ENCODE data around the gene L3MBTL2.
A peak's percentile ranks its signal among the peaks of the same experiment; 100 is the strongest.

The L3MBTL2 gene

GRCh38 chr22:41191467-41191866, 13.6 kb upstream of the L3MBTL2 start:
- Histone ChIP-seq H3K36me3 (ENCODE audit: insufficient read depth, low read length) (no peaks in the 10 kb centered on the region), H2AFZ (ENCODE audit: low read depth, low read length) (no peak overlapping the region), H3K4me3 (ENCODE audit: low read length) (no peak overlapping the region), H3K4me1 (ENCODE audit: insufficient read depth, low read length) (no peaks in the 10 kb centered on the region), H3K9me3 (ENCODE audit: low read length) (no peaks in the 10 kb centered on the region), H3K27me3 (ENCODE audit: insufficient read depth, low read length) (no peaks in the 10 kb centered on the region)

GRCh38 chr22:41193829-41194228, 11.3 kb upstream of the L3MBTL2 start:
- no peaks in the 10 kb centered on the region for H3K27me3 ChIP-seq (ENCODE audit: insufficient read depth, low read length)
- no peaks in the 10 kb centered on the region for H3K9me3 ChIP-seq (ENCODE audit: low read length)
- H2AFZ ChIP-seq (ENCODE audit: low read depth, low read length), result no peak overlapping the region
- no peak overlapping the region for H3K4me3 ChIP-seq (ENCODE audit: low read length)
- no peaks in the 10 kb centered on the region for H3K36me3 ChIP-seq (ENCODE audit: insufficient read depth, low read length)
- H3K4me1 ChIP-seq (ENCODE audit: insufficient read depth, low read length), result peaks cover 11% of the 10 kb centered on the region

- Histone ChIP-seq H3K27me3 (ENCODE audit: insufficient read depth, low read length) (no peaks in the 10 kb centered on the region), H2AFZ (ENCODE audit: low read depth, low read length) (peak overlapping the region; percentile 98), H3K4me1 (ENCODE audit: insufficient read depth, low read length) (peaks cover 11% of the 10 kb centered on the region), H3K36me3 (ENCODE audit: insufficient read depth, low read length) (no peaks in the 10 kb centered on the region), H3K4me3 (ENCODE audit: low read length) (peak overlapping the region; percentile 67), H3K9me3 (ENCODE audit: low read length) (no peaks in the 10 kb centered on the region)
Observed at GRCh38 chr22:41197038-41197972, 7.8 kb upstream of the L3MBTL2 start.

- no peaks in the 10 kb centered on the region for H3K9me3 ChIP-seq (ENCODE audit: low read length)
- H3K4me1 ChIP-seq (ENCODE audit: insufficient read depth, low read length), result peaks cover 11% of the 10 kb centered on the region
- H3K4me3 ChIP-seq (ENCODE audit: low read length), result peak overlapping the region; percentile 67
- H2AFZ ChIP-seq (ENCODE audit: low read depth, low read length), result peak overlapping the region; percentile 98
- no peaks in the 10 kb centered on the region for H3K36me3 ChIP-seq (ENCODE audit: insufficient read depth, low read length)
- H3K27me3 ChIP-seq (ENCODE audit: insufficient read depth, low read length), result no peaks in the 10 kb centered on the region
Observed at GRCh38 chr22:41198027-41198580, 7.0 kb upstream of the L3MBTL2 start.

GRCh38 chr22:41201141-41201540, 4.0 kb upstream of the L3MBTL2 start:
- H3K27me3 ChIP-seq (ENCODE audit: insufficient read depth, low read length), result no peaks in the 10 kb centered on the region
- H2AFZ ChIP-seq (ENCODE audit: low read depth, low read length), result no peak overlapping the region
- H3K4me3 ChIP-seq (ENCODE audit: low read length), result no peak overlapping the region
- H3K4me1 ChIP-seq (ENCODE audit: insufficient read depth, low read length), result peaks cover 19% of the 10 kb centered on the region
- H3K9me3 ChIP-seq (ENCODE audit: low read length), result no peaks in the 10 kb centered on the region
- H3K36me3 ChIP-seq (ENCODE audit: insufficient read depth, low read length), result no peaks in the 10 kb centered on the region

- Histone ChIP-seq H3K27me3 (ENCODE audit: insufficient read depth, low read length) (no peaks in the 10 kb centered on the region), H2AFZ (ENCODE audit: low read depth, low read length) (no peak overlapping the region), H3K4me3 (ENCODE audit: low read length) (no peak overlapping the region), H3K36me3 (ENCODE audit: insufficient read depth, low read length) (no peaks in the 10 kb centered on the region), H3K9me3 (ENCODE audit: low read length) (no peaks in the 10 kb centered on the region), H3K4me1 (ENCODE audit: insufficient read depth, low read length) (peaks cover 12% of the 10 kb centered on the region)
Observed at GRCh38 chr22:41203118-41203517, 2.0 kb upstream of the L3MBTL2 start.

- Histone ChIP-seq H3K36me3 (ENCODE audit: insufficient read depth, low read length) (peaks cover 2% of the 10 kb centered on the region), H3K27me3 (ENCODE audit: insufficient read depth, low read length) (no peaks in the 10 kb centered on the region), H3K9me3 (ENCODE audit: low read length) (no peaks in the 10 kb centered on the region), H2AFZ (ENCODE audit: low read depth, low read length) (no peak overlapping the region), H3K4me3 (ENCODE audit: low read length) (no peak overlapping the region), H3K4me1 (ENCODE audit: insufficient read depth, low read length) (peaks cover 9% of the 10 kb centered on the region)
Observed at GRCh38 chr22:41204066-41204465, 1.0 kb upstream of the L3MBTL2 start.

- peaks cover 9% of the 10 kb centered on the region for H3K4me1 ChIP-seq (ENCODE audit: insufficient read depth, low read length)
- H3K27me3 ChIP-seq (ENCODE audit: insufficient read depth, low read length), result no peaks in the 10 kb centered on the region
- H3K36me3 ChIP-seq (ENCODE audit: insufficient read depth, low read length), result peaks cover 13% of the 10 kb centered on the region
- peaks cover 2% of the 10 kb centered on the region for H3K9me3 ChIP-seq (ENCODE audit: low read length)
- H2AFZ ChIP-seq (ENCODE audit: low read depth, low read length), result no peak overlapping the region
- no peak overlapping the region for H3K4me3 ChIP-seq (ENCODE audit: low read length)
Observed at GRCh38 chr22:41206719-41207118, 1.6 kb downstream of the L3MBTL2 start.

- Histone ChIP-seq H3K27me3 (ENCODE audit: insufficient read depth, low read length) (no peaks in the 10 kb centered on the region), H3K36me3 (ENCODE audit: insufficient read depth, low read length) (peaks cover 27% of the 10 kb centered on the region), H2AFZ (ENCODE audit: low read depth, low read length) (no peak overlapping the region), H3K4me3 (ENCODE audit: low read length) (no peak overlapping the region), H3K4me1 (ENCODE audit: insufficient read depth, low read length) (peaks cover 15% of the 10 kb centered on the region), H3K9me3 (ENCODE audit: low read length) (peaks cover 29% of the 10 kb centered on the region)
Observed at GRCh38 chr22:41215409-41215808, 10.3 kb downstream of the L3MBTL2 start.

- peaks cover 29% of the 10 kb centered on the region for H3K9me3 ChIP-seq (ENCODE audit: low read length)
- no peak overlapping the region for H2AFZ ChIP-seq (ENCODE audit: low read depth, low read length)
Observed at GRCh38 chr22:41215926-41216325, 10.8 kb downstream of the L3MBTL2 start.

GRCh38 chr22:41216984-41217383, 11.9 kb downstream of the L3MBTL2 start:
- H3K36me3 ChIP-seq (ENCODE audit: insufficient read depth, low read length), result peaks cover 31% of the 10 kb centered on the region
- H3K4me3 ChIP-seq (ENCODE audit: low read length), result no peak overlapping the region
- peaks cover 15% of the 10 kb centered on the region for H3K4me1 ChIP-seq (ENCODE audit: insufficient read depth, low read length)
- peak overlapping the region; percentile 31 for H2AFZ ChIP-seq (ENCODE audit: low read depth, low read length)
- no peaks in the 10 kb centered on the region for H3K27me3 ChIP-seq (ENCODE audit: insufficient read depth, low read length)
- peaks cover 27% of the 10 kb centered on the region for H3K9me3 ChIP-seq (ENCODE audit: low read length)

More at GRCh38 chr22:41215926-41216325, 10.8 kb downstream of the L3MBTL2 start:
- Histone ChIP-seq H3K27me3 (ENCODE audit: insufficient read depth, low read length) (no peaks in the 10 kb centered on the region), H3K4me3 (ENCODE audit: low read length) (no peak overlapping the region), H3K36me3 (ENCODE audit: insufficient read depth, low read length) (peaks cover 28% of the 10 kb centered on the region), H3K4me1 (ENCODE audit: insufficient read depth, low read length) (peaks cover 15% of the 10 kb centered on the region)

- Histone ChIP-seq H3K9me3 (ENCODE audit: low read length) (peaks cover 27% of the 10 kb centered on the region), H3K27me3 (ENCODE audit: insufficient read depth, low read length) (no peaks in the 10 kb centered on the region), H2AFZ (ENCODE audit: low read depth, low read length) (peak overlapping the region; percentile 31), H3K4me3 (ENCODE audit: low read length) (peak overlapping the region; percentile 9), H3K36me3 (ENCODE audit: insufficient read depth, low read length) (peaks cover 36% of the 10 kb centered on the region), H3K4me1 (ENCODE audit: insufficient read depth, low read length) (peaks cover 15% of the 10 kb centered on the region)
Observed at GRCh38 chr22:41217553-41218157, 12.5 kb downstream of the L3MBTL2 start.

- Histone ChIP-seq H3K4me1 (ENCODE audit: insufficient read depth, low read length) (peaks cover under 1% of the 10 kb centered on the region), H3K9me3 (ENCODE audit: low read length) (no peaks in the 10 kb centered on the region), H3K4me3 (ENCODE audit: low read length) (no peak overlapping the region), H3K27me3 (ENCODE audit: insufficient read depth, low read length) (no peaks in the 10 kb centered on the region), H2AFZ (ENCODE audit: low read depth, low read length) (no peak overlapping the region), H3K36me3 (ENCODE audit: insufficient read depth, low read length) (peaks cover 68% of the 10 kb centered on the region)
Observed at GRCh38 chr22:41222846-41223507, 17.9 kb downstream of the L3MBTL2 start.

Data from neuron (in vitro differentiated cells).